Activated naive CD4-positive, alpha-beta T cell treated with anti-CD3 and anti-CD28 coated beads for 36 hours (primary cell): ENCODE data around the gene PVALEF. TPM values are rescaled to one million over a fixed set of nuclear protein-coding genes. Genes with fewer than 3 reads are reported as not detected.
"Not testable (repeated sequence)": the region's sequence is repeated elsewhere in the genome, so short reads cannot be mapped to it uniquely, and the experiment has no call there.

Experiments
- CTCF ChIA-PET: fragments of 350-600 bp; sonication (Branson Sonifier 250); formaldehyde crosslinking; loops from one replicate; lab custom pipeline; 2021; ENCODE audit warnings: antibody characterized with exemption; lab: Charles Lee
- DNase-seq: peaks from one replicate; pipeline ENCODE4 v3.0.0-alpha.2; 2020
- H3K27ac Mint-ChIP-seq: one replicate; pipeline ENCODE4 v1.8.0; 2021; ENCODE audit warnings: mild to moderate bottlenecking, mixed read lengths
- H3K27me3 Mint-ChIP-seq: one replicate; pipeline ENCODE4 v1.8.0; 2021; ENCODE audit warnings: low read depth, mixed read lengths
- H3K36me3 Mint-ChIP-seq: one replicate; pipeline ENCODE4 v1.8.0; 2021; ENCODE audit warnings: low read depth, mixed read lengths
- H3K4me1 Mint-ChIP-seq: one replicate; pipeline ENCODE4 v1.8.0; 2021; ENCODE audit warnings: low read depth, mixed read lengths
- H3K4me3 Mint-ChIP-seq: one replicate; pipeline ENCODE4 v1.8.0; 2021; ENCODE audit warnings: mild to moderate bottlenecking, moderate library complexity, mixed read lengths
- H3K9me3 Mint-ChIP-seq: one replicate; pipeline ENCODE4 v1.8.0; 2021; ENCODE audit warnings: mixed read lengths
- intact Hi-C: fragments of 100-400 bp; cut with micrococcal nuclease; formaldehyde crosslinking; loops from one replicate; pipeline ENCODE4 v1.15.1; 2023
- total RNA-seq, 2 experiments: library from RNA; stranded (reverse); gene quantifications; one replicate each; pipeline ENCODE4 v1.2.3, GENCODE V29; 2021

Gene PVALEF
- total RNA-seq, 2 experiments from 2014 or later: not detected

DNA sequence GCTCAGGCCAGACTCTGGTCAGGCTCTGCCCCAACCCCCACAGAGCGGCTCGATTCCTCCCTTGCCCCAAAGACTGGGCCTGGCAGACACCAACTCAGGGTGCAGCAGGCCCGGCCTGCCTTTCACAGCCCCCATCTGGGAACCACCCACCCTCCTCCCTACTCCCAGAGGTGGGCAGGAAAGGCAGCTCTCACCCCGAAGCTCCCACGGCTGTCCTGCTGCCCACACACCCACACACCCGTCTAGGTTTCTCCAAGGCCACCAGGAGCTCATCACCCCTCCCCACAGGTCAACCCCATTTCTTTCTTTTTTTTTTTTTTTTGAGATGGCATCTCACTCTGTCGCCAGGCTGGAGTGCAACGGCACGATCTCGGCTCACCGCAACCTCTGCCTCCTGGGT lies 53.7 kb downstream of the PVALEF start:
- intact Hi-C loops: no loop called here
- no peak for DNase-seq
- no peak overlapping the region for H3K27ac Mint-ChIP-seq
- CTCF ChIA-PET: no interaction called here
- no peak overlapping the region for H3K4me3 Mint-ChIP-seq
- no peaks in the 10 kb centered on the region for H3K27me3 Mint-ChIP-seq
- H3K9me3 Mint-ChIP-seq: no peaks in the 10 kb centered on the region
- H3K4me1 Mint-ChIP-seq: peaks cover 15% of the 10 kb centered on the region
- peaks cover 4% of the 10 kb centered on the region for H3K36me3 Mint-ChIP-seq

GRCh38 chr17:81219476-81220180 lies 54.3 kb downstream of the PVALEF start:
- intact Hi-C loops: loop anchor here (5.0 kb wide), 1 partner anchor 187 kb away; no protein-coding TSS in a partner anchor
- no peak for DNase-seq
- Mint-ChIP-seq H3K36me3 (peaks cover 4% of the 10 kb centered on the region), H3K27ac (no peak overlapping the region), H3K4me1 (peaks cover 16% of the 10 kb centered on the region), H3K4me3 (no peak overlapping the region), H3K9me3 (no peaks in the 10 kb centered on the region), H3K27me3 (no peaks in the 10 kb centered on the region)
- CTCF ChIA-PET: no interaction called here

DNA sequence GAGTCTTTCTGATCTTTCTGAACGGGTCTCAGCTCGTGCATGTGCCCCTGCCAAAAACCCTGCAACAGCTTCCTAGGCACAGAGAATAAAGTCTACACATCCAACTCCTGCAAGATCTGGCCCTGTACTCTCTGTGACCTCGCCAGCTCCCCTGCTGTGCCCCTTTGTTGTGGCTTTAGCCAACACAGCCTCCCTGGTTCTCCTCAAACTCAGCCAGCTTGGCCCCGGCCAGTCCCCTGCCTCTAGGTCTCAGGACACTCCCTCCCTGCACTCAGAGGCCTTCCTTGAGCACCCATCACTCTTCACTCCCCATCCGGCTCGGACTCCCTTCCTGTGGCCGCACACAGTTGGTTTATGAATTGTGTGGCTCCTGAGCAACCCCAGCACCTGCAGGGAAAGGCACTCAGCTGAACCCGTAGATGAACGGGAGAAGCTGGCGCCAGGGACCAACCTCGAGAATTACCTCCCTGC lies 56.1 kb downstream of the PVALEF start:
- H3K4me3 Mint-ChIP-seq: peak overlapping the region; percentile 68
- intact Hi-C loops: loop anchor here (5.0 kb wide), 1 partner anchor 189 kb away; no protein-coding TSS in a partner anchor
- H3K4me1 Mint-ChIP-seq: peaks cover 16% of the 10 kb centered on the region
- H3K36me3 Mint-ChIP-seq: peaks cover 4% of the 10 kb centered on the region
- no peak overlapping the region for H3K27ac Mint-ChIP-seq
- no peaks in the 10 kb centered on the region for H3K27me3 Mint-ChIP-seq
- DNase-seq: no peak
- H3K9me3 Mint-ChIP-seq: no peaks in the 10 kb centered on the region
- CTCF ChIA-PET: no interaction called here

DNA sequence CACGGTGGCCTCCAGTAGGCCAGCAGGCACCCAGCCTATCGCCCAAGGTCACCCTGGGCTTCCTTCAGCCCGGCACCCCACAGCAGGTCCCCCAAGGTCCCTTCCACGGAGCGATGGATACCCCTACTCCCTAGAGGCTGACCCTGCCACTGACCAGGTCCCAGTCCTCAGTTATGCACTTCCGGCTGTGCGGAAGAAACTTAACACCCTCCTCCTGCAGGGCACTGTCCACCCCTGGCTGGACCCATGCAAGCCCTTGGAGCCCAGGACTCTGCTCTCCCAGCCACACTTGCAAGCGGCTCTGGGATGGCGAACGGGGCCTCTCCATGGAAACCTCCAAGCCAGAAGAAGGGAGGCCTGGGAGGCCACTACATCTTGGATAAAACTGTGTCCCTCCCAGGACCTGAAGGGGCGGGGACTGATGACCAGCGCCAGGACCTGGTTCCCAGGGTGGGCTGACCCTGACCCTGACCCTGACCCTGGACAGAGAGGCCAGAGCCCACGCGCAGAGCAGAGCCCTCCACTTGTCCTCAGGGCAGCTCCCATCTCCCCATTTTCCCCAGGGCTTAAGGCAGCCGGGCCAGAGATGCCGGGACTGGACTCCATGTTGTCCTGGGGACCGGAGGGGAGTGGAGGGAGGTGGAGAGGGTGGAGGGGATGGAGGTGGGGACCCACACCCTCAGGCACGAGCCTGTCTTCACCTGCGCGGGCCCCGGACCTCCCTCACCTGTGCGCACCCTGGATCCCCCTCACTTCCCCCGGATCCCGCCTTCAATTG lies 56.7 kb downstream of the PVALEF start:
- H3K4me3 Mint-ChIP-seq: peak overlapping the region; percentile 68
- no peaks in the 10 kb centered on the region for H3K9me3 Mint-ChIP-seq
- DNase-seq: no peak
- H3K36me3 Mint-ChIP-seq: peaks cover 4% of the 10 kb centered on the region
- CTCF ChIA-PET: no interaction called here
- H3K4me1 Mint-ChIP-seq: peaks cover 16% of the 10 kb centered on the region
- H3K27me3 Mint-ChIP-seq: no peaks in the 10 kb centered on the region
- no peak overlapping the region for H3K27ac Mint-ChIP-seq
- intact Hi-C loops: loop anchor here (5.0 kb wide), 1 partner anchor 190 kb away; no protein-coding TSS in a partner anchor

DNA sequence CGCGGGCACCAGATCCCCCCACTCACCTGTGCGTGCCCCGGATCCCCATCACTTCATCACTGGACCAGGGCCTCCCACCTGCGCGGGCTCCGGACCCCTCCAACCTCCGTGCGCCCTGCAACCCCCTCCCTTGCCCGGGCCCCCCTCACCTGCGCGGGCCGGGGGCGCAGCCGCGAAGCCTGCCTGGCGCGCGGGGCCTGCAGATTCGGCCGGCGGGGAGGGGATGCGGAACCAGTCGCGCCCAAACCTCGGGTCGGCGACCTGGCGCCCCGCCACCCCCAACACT lies 57.3 kb downstream of the PVALEF start:
- Mint-ChIP-seq H3K27ac (no peak overlapping the region), H3K36me3 (peaks cover 3% of the 10 kb centered on the region), H3K27me3 (no peaks in the 10 kb centered on the region), H3K4me1 (peaks cover 16% of the 10 kb centered on the region), H3K4me3 (peak overlapping the region; percentile 68), H3K9me3 (no peaks in the 10 kb centered on the region)
- intact Hi-C loops: loop anchor here (5.0 kb wide), 1 partner anchor 190 kb away; no protein-coding TSS in a partner anchor
- DNase-seq: no peak
- CTCF ChIA-PET: interaction anchor here (0.7 kb wide), 1 partner anchor 262 kb away, joined by 4 read pairs; no protein-coding TSS in a partner anchor

DNA sequence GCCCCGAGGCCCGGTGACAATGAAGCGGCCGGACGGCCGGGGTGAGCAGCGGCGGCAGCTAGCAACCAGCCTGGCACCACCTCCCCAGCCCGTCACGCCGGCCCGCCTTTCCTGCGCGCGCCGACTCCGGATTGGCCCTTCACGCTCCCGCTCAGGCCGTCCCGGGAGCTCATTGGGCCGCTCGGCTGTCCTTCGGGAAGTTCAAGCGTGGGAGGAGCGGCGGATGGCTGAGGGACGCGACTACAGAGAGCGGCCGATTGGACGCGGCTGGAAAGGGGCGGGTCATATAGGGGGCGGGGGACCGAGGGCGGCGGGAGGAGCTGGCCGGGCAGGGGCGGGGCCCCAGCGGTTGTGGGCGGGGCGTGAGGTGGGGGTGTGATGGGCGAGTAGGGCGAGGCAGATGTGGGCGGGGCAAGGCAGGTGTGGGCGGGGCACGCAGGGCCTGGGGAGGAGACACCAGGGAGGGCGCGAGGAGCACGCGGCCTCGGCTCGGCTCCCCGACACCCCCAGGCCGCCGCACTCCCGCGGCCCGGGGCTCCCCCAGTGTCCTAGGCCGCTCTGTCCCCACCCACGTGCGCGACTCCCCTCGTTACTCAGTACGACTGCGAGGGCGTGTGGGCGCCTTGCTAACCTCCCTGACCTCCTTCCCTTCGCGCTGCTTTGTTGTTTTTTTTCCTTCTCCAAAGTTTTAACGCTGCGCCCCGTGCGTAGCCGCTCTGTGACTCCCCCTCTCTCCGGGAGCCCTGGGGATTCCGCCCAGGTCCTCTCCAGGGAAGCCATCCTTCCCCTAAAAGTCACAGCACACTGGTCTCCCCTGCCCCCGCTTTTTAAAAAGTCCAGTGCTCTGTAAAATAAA lies 57.8 kb downstream of the PVALEF start, which contains the start of gene CEP131:
CEP131 (minus strand) TSS at position 60 of the 856 bp plus-strand sequence. CDS start 2,909 bp downstream, outside the sequence.
- Mint-ChIP-seq H3K9me3 (no peaks in the 10 kb centered on the region), H3K4me3 (peak within 1 kb of the TSS; percentile 77), H3K4me1 (peaks cover 16% of the 10 kb centered on the region), H3K27ac (peak within 1 kb of the TSS; percentile 13), H3K36me3 (peaks cover 1% of the 10 kb centered on the region), H3K27me3 (no peaks in the 10 kb centered on the region)
- CTCF ChIA-PET: interaction anchor here (0.7 kb wide), 1 partner anchor 261 kb away, joined by 4 read pairs; no protein-coding TSS in a partner anchor
- intact Hi-C loops: loop anchor here (1.0 to 5.0 kb wide), 4 partner anchors 16 to 330 kb away; partner anchors contain the start of genes NDUFAF8 and TEPSIN
- DNase-seq: peak; percentile 100

- H3K4me1 Mint-ChIP-seq: peaks cover 16% of the 10 kb centered on the region
- no peaks in the 10 kb centered on the region for H3K9me3 Mint-ChIP-seq
- H3K4me3 Mint-ChIP-seq: peak overlapping the region; percentile 77
- peak overlapping the region; percentile 13 for H3K27ac Mint-ChIP-seq
- peaks cover 1% of the 10 kb centered on the region for H3K36me3 Mint-ChIP-seq
- CTCF ChIA-PET: no interaction called here
- no peaks in the 10 kb centered on the region for H3K27me3 Mint-ChIP-seq
- intact Hi-C loops: loop anchor here (1.0 to 5.0 kb wide), 4 partner anchors 16 to 330 kb away; partner anchors contain the start of genes NDUFAF8 and TEPSIN
- DNase-seq: no peak
These were observed 58.4 kb downstream of the PVALEF start for GRCh38 chr17:81223762-81224130.

DNA sequence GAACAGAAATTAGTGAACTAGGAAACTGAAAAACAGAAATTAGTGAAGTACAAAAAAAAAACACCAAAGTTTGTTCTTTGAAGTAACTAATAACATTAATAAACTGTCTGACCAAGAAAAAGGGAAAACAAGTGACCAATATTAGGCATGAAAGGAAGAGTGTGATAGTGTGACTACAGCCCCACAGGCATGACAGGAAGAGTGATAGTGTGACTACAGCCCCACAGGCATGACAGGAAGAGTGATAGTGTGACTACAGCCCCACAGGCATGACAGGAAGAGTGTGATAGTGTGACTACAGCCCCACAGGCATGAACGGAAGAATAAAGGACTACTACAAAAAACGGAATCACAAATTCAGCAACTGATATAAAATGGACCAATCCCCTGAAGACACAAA lies 62.3 kb downstream of the PVALEF start:
- DNase-seq, H3K4me1 Mint-ChIP-seq, H3K27ac Mint-ChIP-seq, intact Hi-C loops, H3K4me3 Mint-ChIP-seq, H3K27me3 Mint-ChIP-seq, H3K9me3 Mint-ChIP-seq: not testable (repeated sequence)
- CTCF ChIA-PET: interaction anchor here (0.5 kb wide), 1 partner anchor 1824 kb away, joined by 3 read pairs; no protein-coding TSS in a partner anchor
- H3K36me3 Mint-ChIP-seq: peaks cover 11% of the 10 kb centered on the region

GRCh38 chr17:81228420-81228819 lies 63.1 kb downstream of the PVALEF start:
- Mint-ChIP-seq H3K4me3 (no peak overlapping the region), H3K27ac (no peak overlapping the region), H3K27me3 (no peaks in the 10 kb centered on the region), H3K4me1 (peaks cover 7% of the 10 kb centered on the region), H3K9me3 (no peaks in the 10 kb centered on the region), H3K36me3 (peaks cover 12% of the 10 kb centered on the region)
- CTCF ChIA-PET: no interaction called here
- intact Hi-C loops: no loop called here
- DNase-seq: no peak

DNA sequence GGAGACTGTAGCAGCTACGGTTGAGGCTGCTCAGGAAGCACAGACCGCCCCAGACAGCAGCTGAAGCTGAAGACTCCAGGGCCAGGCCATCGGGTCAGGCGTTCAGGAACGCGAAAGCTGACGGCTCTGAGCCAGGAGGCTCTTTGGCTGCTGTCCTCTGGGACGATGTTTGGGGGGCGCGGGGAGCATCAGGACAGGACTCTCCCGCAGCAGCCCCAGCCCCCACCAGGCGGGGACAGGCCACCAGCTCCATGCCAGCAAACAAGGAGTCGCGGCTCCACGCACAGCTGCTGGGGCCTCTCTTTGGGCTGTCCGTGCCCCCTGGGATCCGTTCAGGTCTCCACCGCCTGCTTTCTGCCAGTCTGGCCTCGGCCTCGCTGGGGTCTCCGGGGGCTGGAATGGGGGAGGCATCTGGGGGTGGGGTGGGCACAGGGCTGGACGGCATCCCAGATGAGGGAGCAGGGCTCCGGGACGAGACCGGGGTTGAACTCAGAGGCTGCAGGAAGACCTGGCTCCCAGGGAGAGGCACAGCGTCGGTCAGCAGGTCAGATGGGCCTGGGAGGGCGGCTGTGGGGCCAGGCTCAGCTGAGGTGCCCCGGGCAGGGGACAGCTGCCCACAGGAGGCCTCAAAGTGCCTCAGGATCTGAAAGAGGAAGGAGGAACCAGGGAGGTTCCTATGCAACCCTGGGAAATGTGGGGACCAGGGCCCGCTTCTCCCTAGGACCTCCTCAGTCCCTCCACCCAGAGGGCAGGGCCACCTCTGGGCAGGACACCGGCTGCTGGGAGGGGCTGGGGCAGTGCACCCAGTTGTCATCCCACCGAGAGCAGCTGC lies 63.7 kb downstream of the PVALEF start:
- Mint-ChIP-seq H3K27ac (no peak overlapping the region), H3K36me3 (peaks cover 12% of the 10 kb centered on the region), H3K9me3 (no peaks in the 10 kb centered on the region), H3K4me3 (no peak overlapping the region), H3K27me3 (no peaks in the 10 kb centered on the region), H3K4me1 (peaks cover under 1% of the 10 kb centered on the region)
- no peak for DNase-seq
- intact Hi-C loops: no loop called here
- CTCF ChIA-PET: no interaction called here

GRCh38 chr17:81229666-81229920 lies 64.3 kb downstream of the PVALEF start:
- Mint-ChIP-seq H3K27me3 (no peaks in the 10 kb centered on the region), H3K36me3 (peaks cover 12% of the 10 kb centered on the region), H3K4me3 (no peak overlapping the region), H3K4me1 (no peaks in the 10 kb centered on the region), H3K9me3 (no peaks in the 10 kb centered on the region), H3K27ac (no peak overlapping the region)
- intact Hi-C loops: no loop called here
- no peak for DNase-seq
- CTCF ChIA-PET: no interaction called here
